HK-2 (cell line): Measurements from ENCODE around the gene ZSCAN21.

Experiments
- DNase-seq: peaks from one replicate; pipeline ENCODE4 v3.0.0-alpha.2; 2018; ENCODE audit not compliant: unreplicated experiment

The ZSCAN21 gene

GRCh38 chr7:100075418-100075817 lies 25.8 kb downstream of the ZSCAN21 start:
- DNase-seq = no peak

- no peak for DNase-seq
Measured at GRCh38 chr7:100077205-100077604, 27.6 kb downstream of the ZSCAN21 start.

- DNase-seq = no peak
Measured at GRCh38 chr7:100079024-100079560, 29.5 kb downstream of the ZSCAN21 start.

GRCh38 chr7:100080907-100081534 lies 31.4 kb downstream of the ZSCAN21 start:
- no peak for DNase-seq

- peak; percentile 99 for DNase-seq
Measured at GRCh38 chr7:100081535-100082102, 32.0 kb downstream of the ZSCAN21 start, which contains the start of gene ZNF3. Gene ZNF3 (minus strand): TSS chr7:100081723. CDS start chr7:100077357, 4,366 bp downstream.

GRCh38 chr7:100082978-100083377 lies 33.4 kb downstream of the ZSCAN21 start:
- no peak for DNase-seq

GRCh38 chr7:100085515-100085914 lies 35.9 kb downstream of the ZSCAN21 start:
- no peak for DNase-seq

GRCh38 chr7:100087055-100087750 lies 37.6 kb downstream of the ZSCAN21 start:
- no peak for DNase-seq

- DNase-seq = no peak
Measured at GRCh38 chr7:100088095-100088620, 38.6 kb downstream of the ZSCAN21 start.

- peak; percentile 74 for DNase-seq
Measured at GRCh38 chr7:100088621-100089457, 39.3 kb downstream of the ZSCAN21 start, which contains the start of gene COPS6. Gene COPS6 (plus strand): TSS chr7:100088969. CDS start chr7:100088991, 22 bp downstream.

GRCh38 chr7:100089458-100090196 lies 40.1 kb downstream of the ZSCAN21 start:
- DNase-seq = no peak

- DNase-seq = no peak
Measured at GRCh38 chr7:100090527-100091410, 41.2 kb downstream of the ZSCAN21 start.

GRCh38 chr7:100091411-100092181 lies 42.0 kb downstream of the ZSCAN21 start:
- no peak for DNase-seq

GRCh38 chr7:100093054-100093453 lies 43.5 kb downstream of the ZSCAN21 start:
- no peak for DNase-seq

GRCh38 chr7:100093498-100093897 lies 43.9 kb downstream of the ZSCAN21 start:
- no peak for DNase-seq

GRCh38 chr7:100093925-100094486 lies 44.4 kb downstream of the ZSCAN21 start:
- no peak for DNase-seq

GRCh38 chr7:100095289-100095688 lies 45.7 kb downstream of the ZSCAN21 start:
- DNase-seq = no peak

GRCh38 chr7:100095704-100096103 lies 46.1 kb downstream of the ZSCAN21 start:
- no peak for DNase-seq

GRCh38 chr7:100098913-100099312 lies 49.3 kb downstream of the ZSCAN21 start:
- DNase-seq = no peak
